Activated naive CD4-positive, alpha-beta T cell (primary cell): ENCODE data around the gene KLHL29.
"Not testable (repeated sequence)": the region's sequence is repeated elsewhere in the genome, so short reads cannot be mapped to it uniquely, and the experiment has no call there.

Experiments
- DNase-seq, 4 experiments: peaks; one replicate each; lab custom pipeline; 2025; lab: John Stamatoyannopoulos, UW

KLHL29 gene

GRCh38 chr2:23719716-23720115, 334.7 kb downstream of the KLHL29 start:
- no peak for DNase-seq

DNA sequence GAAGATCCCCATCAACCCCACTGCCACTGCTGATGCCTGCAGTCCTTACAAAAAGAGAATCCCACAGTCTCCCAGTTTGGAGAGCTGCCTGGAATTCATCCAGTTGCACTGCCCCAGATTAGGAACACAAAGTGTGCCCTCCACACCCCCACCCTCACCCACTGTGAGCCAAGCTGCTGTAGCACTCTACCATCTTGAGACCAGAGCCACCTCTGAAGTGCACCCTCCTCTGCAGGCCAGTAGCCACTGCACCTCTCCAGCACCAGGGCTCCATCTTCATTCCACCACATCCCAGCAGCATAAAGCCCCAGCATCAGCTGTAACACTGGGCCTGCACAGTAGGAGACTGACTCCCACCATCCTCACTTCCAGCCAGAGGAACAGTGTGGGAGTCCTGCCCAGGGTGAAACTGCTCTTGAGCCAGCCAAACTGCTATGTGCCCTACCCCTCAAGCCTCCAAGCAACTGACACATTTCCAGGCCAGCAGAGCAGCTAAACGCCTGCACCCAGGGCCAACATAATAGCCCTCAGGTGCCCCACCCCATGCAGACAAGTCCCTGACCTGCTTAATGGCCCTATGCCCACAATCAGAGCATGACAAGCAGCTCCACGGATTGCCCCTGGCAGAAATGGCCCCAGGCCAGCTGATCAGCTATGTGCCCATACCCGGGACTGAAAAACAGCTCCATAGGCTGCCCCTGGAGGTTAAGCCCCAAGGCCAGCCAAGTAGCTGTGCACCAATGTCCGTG, 335.9 kb downstream of the KLHL29 start:
- DNase-seq: no peak

DNA sequence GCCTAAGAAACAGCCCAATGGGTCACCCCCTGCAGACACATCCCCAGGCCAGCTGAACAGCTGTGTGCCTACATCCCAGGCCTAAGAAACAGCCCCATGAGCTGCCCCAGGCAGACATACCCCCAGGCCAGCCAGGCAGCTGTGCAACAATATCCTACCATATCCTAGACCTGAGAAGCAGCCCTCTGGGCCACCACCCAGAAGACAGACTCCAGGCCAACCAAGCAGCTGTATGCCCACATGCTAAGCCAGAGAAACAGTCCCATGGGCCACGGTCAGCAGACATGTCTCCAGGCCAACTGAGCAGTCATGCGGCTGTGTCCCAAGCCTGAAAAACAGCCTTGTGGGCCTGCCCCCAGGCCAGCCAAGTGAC, 336.5 kb downstream of the KLHL29 start:
- DNase-seq: no peak

- no peak for DNase-seq
Observed at GRCh38 chr2:23722255-23722654, 337.3 kb downstream of the KLHL29 start.

DNA sequence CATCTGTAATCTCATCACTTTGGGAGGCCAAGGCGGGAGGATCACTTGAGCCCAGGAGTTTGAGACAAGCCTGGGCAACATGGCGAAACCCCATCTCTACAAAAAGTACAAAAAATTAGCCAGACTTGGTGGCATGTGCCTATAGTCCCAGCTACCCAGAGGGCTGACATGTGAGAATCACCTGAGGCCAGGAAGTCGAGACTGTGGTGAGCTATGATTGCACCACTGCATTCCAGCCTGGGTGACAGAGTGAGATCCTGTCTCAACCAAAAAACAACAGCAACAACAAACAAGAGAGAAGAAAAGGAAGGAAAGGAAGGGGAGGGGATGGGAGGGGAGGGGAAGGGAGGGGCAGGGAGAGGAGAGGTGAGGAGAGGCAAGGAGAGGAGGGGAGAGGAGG, 338.1 kb downstream of the KLHL29 start:
- not testable (repeated sequence) for DNase-seq

- no peak for DNase-seq
Observed at GRCh38 chr2:23734416-23734815, 349.4 kb downstream of the KLHL29 start.

GRCh38 chr2:23736783-23737182, 351.8 kb downstream of the KLHL29 start:
- not testable (repeated sequence) for DNase-seq

DNA sequence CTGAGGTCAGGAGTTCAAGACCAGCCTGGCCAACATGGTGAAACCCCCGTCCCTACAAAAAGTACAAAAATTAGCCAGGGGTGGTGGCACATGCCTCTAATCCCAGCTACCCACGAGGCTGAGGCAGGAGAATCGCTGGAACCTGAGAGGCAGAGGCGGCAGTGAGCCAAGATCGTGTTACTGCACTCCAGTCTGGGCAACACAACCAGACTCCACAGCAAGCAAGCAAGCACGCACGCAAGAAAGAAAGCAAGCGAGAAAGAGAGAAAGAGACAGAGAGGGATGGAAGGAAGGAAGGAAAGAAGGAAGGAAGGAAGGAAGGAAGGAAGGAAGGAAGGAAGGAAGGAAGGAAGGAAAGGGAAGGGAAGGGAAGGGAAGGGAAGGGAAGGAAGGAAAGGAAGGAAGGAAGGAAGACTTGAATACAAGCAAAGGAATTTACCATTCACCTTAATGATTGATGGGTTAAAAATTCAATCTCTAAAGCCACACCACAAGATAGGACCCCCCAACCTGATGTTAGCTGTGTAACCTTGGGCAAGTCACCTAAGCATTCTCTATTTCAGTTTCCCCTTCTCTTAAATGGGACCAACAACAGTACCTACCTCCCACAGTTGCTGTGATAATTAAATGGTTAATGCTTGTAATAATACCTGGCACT, 360.2 kb downstream of the KLHL29 start:
- DNase-seq: no peak

DNA sequence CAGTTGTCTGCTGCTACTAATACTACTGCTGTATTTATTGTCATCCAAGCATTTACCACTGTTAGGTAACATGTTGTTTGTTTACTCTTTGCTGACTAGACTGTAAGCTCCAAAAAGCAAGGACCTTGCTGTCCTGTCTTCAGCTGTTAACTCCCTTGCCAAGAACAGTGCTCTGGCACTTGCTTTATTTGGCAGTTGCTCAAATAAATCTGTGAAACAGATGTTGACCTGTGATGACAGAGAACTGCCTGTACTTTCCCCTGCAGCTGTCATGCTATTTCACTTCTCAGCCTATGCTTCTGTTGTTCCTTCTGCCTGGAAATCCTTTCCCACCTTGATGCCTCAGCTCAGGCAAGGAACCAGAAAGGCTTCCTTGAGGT, 360.7 kb downstream of the KLHL29 start:
- no peak for DNase-seq

DNA sequence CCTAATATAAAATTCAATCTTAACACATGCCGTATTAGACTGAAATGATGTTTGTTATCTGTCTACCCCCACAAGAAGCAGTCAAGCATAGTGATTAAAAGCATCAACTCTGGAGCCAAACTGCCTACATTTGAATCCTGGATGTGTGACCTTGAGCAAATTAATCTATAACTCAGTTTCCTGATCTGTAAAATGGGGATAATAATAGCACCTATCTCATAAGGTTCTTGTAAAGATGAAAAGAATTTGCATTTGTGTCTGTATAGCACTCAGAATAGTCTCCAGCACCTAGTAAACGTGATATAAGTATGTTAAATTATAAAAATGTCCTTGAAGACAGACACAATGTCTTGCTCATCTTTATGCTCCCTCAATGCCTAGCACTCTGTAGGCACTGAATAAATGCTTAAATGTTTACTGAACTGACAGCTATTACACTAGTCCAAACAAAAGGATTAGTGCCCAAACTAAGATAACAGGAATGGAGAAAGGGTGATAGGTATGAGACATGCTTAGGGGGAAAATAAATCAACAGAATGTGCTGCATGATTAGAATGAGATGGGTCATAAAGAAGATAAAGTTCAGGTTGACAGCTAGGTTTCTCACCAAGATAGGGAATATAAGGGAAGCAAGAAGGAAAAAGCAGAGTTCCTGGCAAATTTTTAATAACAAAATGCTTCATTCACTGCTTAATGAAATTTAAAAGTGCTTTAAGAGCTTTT, 361.3 kb downstream of the KLHL29 start:
- DNase-seq: no peak

DNA sequence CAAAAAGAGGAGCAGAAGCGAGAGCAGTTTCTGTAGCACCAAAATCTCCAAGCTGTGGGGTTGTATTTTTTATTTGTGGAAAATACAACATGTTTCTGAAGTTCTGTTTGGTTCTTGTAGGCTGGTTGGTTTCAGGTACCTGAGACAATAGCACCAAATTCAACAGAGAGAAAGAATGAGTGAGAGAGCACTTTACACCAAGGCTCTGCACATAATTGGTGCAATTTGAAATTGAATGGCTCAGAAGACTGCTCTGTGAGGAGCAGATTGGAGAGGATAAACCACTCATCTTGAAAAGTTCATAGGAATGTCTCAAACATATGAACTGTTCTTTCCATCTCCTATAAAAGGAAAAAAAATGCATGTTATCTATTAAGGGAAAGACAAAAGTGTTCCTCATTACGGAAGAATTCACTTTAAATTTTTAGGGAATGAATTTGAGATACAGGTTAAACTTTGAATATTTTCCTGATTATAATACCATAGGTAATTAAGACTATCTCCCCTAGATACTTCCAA, 366.8 kb downstream of the KLHL29 start:
- DNase-seq: no peak

DNA sequence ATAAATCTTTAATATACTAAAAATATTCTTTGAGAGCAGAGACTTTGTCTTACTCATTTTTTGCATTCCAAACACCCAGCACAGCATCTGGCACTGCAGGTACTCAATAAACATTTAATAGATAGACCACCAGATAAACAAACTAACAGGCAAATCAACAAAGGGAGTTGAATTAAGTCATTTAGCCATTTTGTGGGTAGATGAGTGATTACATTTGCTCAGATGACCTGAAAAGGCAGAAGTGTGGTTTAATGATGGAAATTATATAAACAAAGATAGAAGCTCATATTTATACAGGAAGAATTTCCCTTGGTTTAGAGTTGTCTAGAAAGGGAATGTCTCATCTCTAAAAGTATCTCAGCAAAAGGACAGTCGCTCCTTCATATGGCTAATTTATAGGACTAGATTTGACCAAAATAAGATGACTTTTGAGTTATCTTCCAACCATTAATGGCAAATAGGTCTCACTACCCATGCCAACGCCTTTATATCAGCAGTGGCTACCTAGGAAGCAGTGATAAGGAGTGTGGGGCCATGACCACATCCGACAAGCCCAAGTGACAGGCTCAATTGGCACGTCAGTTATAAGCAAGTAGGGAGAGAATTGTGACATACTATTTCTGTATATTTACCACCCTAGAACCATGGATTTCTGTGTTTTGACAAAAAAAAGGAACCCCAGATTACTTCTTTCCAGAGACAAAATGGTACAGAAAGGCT, 368.5 kb downstream of the KLHL29 start:
- DNase-seq: no peak

- no peak for DNase-seq
Observed at GRCh38 chr2:23754970-23755369, 370.0 kb downstream of the KLHL29 start.

GRCh38 chr2:23756593-23757292, 371.8 kb downstream of the KLHL29 start:
- no peak for DNase-seq

DNA sequence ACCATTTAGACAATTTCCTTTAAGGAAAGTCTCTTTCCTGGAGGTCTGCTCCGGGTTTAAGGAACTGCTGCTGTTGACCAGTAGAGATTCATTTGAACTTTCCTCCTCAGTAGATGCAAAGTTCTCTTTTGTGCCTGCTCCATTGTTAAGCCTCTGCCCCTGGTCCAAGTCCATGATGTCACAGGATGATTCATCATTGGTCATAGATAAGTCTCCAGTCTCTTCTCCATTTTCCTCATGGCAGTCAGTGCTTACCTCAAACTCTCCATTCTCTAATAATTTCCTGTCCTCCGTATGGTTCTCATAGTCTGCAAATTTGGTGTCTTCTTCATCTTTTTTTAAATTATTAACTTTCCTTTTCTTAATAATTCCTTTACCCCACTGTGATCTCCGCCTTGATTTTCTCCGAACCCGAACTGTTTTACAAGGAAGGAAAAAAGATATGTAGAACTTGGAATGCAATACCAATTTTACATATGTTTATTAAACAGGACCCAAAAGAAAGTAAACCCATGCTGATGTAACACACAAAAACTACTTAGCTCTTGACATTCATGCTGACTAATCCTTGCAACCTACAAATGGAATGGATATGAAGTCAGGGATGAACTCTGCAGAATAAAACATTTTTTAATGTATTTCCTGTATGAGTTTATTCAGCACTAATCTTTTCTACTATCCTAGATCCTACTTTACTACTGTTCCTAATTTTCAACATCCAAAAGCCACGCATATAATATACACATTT, 372.9 kb downstream of the KLHL29 start:
- DNase-seq: no peak
